GM21360 (cell line): ENCODE measurements around the gene SLBP.

Source experiments
- ATAC-seq: cut with Tn5 transposase; IDR thresholded peaks from one replicate; pipeline ENCODE4 v1.9.1; 2021; ENCODE audit warnings: mild to moderate bottlenecking, moderate library complexity; ENCODE audit not compliant: unreplicated experiment

SLBP gene

DNA sequence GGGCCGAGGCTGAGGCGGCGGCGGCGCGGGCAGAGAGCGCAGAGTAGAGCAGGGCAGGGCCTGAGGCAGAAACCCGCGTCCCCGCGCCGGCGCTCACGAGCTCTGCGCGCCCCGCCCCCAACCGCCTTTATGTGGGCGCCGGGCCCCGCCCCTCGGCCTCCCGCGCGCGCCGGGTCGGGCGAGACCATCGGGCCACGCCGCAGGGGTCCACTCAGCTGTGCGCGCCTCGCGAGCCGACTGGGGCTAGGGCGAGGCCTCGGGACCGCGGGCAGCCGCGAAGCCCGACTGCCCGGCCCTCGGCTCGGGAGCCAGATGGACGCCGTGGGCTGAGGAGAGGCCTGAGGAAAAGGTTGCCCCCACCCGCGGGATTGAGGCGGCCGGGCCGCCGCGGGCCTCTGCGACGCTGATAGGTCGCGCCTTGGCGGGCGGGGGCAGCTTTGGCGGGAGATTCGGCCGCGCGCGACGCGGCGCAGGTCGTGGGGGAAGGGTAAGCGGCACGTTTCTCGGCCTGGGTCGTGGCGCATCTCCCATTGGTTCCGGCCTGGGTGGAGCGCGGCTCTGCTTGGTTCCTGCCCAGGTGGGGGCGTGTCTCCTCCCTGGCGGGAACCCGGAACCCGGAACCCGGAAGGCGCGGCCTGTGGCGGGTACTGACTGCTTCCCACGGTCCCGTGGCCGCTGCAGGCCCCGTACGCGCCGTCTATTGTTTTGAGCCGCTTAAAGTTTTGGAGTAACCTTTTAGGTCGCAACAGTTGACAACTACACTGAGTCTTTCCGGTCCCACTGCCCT lies at the start of gene SLBP:
Gene SLBP, minus strand, starts transcription at position 104 of the 787 bp plus-strand sequence. CDS start 131 bp downstream, outside the sequence.
- peak; percentile 66 for ATAC-seq

DNA sequence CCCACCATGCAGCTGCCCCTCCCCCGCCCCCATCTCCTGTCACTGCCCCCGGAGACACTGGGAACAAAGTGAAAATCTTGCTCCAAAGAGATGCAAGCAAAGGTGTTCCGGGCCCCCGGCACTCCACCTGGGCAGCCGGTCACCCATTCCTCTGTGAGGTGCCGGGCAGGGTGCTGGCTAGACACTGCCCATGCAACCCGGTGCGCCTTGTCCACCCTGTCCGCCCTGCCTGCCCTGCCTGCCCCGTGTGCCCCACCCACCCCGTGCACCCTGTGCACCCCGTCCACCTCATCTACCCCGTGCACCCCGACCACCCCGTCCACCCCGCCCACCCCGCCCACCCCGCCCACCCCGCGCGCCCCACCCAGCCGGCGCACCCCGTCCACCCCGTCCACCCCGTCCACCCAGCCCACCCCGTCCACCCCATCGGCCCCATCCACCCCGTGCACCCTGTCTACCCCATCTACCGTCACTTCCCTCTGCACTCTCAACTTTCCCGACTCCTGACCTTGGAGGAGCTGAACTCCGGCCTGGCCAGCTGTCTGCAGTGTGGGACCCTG lies 49.1 kb upstream of the SLBP start:
- ATAC-seq = no peak

DNA sequence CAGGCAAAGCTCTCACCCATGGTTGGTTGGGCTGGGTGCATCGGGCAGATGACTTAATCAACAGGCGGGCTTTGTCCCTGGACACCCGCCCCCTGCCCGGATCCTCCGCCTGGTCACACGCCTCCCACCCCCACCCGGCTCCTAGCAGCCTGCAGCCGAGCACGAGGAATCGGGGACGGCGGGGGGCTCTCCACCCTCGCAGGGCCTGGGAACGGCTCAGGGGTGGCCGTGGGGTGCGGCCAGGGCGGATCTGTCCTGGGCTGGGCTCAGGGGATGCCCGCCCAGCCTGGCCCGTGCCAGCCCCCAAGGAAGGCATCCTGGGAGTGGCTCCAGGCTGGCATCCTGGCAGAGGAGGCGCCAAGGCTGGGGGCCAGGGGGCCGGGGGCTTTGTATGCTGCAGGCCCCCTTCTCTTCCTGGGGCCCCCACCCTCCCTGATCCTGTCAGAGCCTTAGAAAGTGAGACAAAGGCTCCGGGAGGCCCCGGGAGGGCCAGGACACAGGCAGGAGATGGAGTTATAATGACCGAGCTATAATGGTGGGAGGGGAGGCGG lies 48.5 kb upstream of the SLBP start:
- ATAC-seq = no peak

DNA sequence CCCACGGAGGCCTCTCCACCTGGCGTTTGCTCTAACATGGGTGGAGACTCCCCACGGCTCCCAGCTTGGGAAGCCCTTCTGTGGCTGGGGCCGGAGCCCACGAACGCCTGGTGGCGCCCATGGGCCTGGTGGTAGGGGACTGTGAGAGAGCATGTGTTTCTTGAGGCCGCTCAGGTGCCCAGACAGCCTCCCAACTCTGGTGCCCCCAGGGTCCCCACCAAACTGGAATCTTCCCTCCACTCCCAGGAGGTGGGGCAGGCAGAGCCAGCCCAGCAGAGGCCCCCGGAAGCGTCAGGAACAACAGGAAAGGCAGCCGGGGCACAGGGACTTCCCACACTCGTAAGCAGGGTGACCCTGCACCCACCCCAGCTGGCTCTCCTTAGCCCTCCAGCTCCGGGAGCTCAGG lies 47.7 kb upstream of the SLBP start:
- ATAC-seq = no peak

DNA sequence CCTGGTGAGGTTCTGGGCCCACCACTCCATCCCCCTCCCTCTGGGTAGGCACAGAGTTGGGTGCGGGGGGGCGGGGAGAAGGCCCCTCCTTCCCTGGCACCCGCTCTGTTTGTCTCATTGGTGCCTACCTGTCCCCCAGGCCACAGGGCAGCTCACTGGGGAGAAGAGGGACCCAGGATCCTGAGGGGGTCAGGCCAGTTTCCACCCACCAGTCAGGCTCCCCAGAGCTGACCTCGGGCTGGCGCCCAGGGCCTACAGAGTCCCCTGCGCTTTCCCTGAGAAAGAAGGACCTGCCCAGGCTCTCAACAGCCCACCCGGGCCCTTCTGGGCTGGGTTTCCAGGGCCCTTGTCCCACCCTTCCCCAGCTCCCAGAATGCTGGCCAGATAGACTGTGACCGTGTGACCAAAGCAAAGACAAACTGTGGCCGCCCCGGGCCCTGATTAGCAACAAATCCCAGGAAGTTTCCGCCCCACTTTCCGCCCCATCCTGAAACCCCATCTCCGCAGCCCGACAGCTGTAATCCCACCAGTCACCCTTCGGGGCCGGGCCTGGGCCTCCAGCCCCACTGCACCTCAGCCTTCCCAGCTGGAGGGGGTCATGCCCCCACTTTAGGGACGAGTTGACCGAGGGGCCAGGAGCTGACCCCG lies 47.2 kb upstream of the SLBP start:
- no peak for ATAC-seq

DNA sequence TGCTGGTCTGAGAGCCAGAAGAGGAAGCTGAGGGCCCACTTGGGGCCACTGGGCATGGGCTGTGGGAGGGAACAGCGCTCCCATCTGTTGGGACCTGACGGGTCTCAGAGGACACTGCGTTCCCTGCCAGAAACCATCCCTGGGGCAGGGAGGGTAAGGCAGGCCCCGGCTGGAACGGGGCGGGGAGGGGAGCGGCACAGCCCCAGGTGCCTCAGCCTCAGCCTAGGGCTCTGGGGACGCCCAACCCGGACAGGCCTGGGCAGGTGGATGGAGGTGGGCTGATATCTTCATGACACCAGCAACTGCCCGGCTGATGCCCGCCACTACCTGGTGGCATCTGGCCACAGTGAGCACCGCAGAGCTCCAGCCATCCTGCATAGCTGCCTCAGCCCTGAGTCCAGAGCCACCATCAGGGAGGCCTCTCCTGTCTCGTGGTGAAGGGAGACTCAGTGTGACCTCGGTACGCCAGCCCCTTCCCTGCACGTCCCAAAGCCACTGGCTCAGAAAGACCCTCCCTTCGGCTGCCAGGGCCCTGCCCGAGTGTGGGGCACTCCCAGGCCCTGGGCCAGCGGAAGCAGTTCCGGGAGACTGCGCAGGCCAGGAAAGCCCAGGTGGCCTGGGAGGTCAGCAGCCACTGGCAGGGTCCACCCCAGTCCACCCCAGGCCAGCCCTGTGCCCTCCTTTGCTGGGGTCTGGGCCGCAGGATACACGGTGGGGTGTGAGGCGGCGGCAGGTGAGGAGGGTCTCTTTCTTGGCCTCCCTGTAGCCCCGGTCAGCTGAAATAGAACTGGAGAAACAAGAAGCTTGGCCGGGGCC lies 46.4 kb upstream of the SLBP start:
- no peak for ATAC-seq

DNA sequence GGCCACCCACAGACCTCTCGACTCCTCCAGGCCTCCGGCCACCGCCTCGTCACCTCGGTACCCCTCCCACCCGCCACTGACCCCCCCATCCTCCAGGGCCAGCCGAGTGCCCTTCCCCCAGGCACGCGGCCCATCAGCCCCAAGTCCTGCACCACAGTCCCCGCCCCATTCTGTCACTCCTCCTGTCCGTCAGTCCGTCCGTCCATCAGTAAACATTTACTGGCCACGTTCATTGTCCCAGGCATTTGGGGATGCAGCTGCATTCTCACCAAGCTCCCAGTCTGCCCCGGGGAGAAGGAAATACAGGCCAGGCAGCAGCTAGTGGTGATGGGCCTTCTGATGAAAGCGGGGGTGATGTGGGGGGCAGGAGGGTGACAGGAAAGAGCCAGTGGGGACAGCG lies 45.7 kb upstream of the SLBP start:
- no peak for ATAC-seq

DNA sequence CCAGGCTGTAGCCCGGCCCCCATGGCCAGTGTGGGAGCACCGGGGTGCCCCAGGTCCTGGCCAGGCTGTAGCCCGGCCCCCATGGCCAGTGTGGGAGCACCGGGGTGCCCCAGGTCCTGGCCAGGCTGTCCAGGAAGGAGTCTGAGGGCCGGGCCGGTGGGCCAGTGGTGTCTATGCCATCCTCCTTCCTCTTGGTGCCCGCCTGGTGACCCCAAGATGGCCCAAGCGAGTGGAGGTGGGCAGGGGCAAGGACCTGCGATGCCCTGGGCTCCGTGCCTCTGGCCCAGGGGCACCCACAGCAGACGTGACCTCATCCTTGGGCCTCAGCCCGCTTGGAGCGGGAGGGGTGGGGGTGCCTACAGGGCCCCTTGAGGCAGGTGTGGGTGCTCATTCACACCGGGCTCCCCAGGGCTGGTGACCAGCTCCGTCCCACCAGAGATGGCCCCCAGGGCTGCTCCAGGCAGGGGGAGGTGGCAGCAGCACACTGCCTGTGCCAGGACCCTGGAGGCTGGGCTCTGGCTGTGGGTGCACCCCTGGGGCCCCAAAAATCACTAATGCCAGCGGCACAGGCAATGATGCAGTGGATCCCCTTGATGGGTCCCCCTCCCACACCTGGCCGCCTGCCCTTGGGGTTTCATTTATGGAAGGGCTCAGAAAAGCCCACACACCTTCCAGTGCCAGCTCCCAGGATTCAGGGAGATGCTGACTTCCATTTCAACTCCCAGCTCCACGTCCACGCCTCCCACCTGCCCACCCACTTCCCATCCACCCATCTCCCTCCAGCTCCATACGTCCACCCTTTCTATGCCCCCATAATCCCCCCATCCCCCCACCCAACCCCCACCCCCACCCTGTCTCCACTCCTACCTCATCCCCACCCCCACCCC lies 45.0 kb upstream of the SLBP start:
- no peak for ATAC-seq

DNA sequence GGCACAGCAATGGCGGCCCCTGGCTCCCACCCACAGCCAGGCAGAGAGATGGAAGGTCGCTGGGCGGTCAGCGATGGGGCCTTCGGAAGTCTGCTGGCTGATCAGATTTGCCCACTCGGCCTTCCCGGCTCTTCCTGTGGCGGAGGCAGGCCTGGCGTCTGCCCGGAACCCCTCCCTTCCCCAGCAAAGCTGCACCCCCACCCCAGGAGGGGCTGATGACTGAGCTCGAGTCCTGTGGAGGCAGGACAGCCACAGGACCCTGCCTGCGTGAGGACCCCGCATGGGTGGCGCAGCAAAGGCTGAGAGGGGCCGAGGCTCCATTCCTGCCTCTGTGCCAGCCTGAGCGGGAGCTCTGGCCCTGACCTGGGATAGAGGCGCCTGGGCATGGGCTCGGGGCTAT lies 44.0 kb upstream of the SLBP start:
- no peak for ATAC-seq

DNA sequence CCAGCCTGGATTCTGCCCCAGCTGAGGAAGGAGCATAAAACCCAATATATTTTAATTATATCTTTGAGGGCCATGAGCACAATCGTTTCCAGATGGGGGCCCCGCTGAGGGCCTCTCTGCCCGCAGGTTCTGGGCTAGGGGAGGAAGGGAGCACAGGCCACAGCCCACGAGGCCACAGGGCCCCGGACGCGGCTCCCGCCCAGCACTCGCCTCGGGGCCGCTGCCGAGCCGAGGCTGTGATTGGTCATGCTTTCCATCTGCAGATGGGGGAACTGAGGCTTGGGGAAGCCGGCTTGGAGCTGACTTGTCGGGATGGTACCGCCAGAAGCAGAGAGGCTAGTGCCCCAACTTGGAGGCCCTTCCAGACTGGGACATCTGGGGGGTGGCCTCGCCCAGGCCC lies 43.2 kb upstream of the SLBP start:
- ATAC-seq = no peak

DNA sequence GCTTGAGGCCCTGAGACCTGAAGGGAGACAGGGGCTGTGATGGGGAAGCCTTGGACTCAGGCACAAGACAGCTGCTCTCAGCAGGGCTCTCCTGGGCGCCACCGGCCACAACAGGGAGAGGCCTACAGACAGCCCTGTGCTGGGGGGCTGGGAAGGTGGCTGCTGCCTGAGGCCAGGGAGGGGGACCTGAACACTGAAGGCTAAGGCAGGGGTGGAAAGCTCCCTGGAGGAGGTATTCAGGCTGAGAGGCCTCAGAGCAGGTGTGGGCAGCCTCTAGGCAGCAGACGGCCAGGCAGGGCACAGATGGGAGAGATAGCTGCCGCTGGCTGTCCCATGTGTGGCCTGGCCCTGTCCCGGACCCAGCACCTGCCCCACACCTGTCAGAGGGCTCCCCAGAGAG lies 42.2 kb upstream of the SLBP start:
- ATAC-seq = no peak

DNA sequence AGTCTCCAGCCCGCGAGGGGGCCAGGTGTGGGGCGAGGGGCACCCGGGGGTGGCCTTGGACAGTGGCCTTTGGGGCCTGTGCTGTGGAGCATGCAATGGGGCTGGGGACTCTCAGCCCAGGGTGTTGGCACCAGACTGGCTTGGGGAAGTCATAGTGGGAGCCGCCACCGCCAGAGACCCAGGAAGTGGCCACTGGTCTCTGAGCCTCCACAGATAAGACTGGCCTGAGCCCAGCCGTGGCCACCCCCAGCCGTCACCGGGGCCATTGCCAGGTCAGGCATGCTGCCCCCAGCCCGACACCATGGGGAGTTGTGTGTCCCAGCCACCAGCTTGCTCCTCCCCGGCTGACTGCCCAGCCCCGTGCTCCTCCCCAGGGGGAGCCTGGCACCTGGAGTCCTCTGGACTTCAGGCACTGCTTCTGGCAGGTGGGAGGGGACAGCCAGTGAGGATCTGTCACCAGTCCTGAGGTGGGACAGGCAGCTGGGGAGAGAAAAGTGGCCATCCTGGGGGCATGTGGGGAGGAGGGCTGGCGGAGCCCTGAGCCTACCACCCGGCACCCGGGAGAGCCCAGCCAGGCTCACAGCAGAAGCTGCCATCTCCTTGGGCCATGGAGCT lies 41.7 kb upstream of the SLBP start:
- no peak for ATAC-seq

DNA sequence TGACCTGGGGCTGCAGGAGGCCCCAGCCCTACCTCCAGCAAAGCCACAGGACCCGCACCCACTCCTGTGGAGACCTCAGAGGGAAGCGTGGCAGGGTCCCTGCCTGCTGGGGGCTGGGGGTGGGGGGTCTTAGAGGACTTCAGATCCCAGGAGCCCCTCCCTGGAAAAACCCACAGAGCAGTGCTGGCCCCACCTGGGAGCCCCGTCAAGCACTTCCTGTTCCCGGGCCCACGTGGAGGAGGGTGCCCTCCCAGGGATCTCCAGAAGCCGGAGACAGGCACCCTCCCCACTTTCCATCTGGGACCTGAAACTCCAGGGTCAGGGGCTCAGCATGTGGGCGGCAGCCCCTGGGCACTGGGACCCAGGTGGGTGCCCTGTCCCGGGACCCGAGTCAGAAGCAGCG lies 41.2 kb upstream of the SLBP start:
- no peak for ATAC-seq

DNA sequence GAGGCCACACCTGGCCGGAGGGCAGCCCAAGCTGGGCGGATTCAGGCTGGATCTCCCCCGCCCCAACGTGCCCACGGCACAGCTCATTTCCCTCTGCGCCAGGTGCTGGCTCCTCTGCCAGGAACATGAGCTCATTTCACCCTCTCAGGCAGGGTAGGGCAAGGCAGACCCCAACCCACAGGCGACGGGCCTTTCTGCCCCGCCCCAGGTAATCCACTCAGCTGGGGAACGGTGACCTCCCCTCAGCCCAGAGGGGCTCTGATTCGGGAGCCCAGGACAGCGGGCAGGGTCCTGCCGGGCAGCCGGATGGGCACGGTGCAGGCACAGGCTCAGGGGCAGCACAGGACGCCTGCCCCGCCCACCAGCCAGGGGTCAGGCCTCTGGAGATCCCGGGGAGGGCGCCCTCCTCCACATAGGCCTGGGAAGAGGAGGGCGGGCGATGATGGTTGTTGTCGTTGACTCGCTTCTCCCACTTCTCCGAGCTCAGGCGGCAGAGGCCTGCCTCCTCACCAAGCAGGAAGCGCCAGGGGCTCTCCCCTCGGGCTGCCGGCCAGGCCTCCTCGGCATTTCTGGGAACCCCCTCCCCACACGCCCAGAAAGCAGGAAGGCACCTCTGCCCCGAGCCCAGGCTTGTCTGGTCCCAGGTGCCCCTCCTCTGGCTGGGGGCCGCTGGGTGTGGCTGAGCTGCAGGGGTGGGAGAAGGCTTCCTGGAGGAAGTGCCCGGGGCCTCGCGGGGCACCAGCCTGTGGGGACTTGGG lies 40.3 kb upstream of the SLBP start:
- no peak for ATAC-seq

DNA sequence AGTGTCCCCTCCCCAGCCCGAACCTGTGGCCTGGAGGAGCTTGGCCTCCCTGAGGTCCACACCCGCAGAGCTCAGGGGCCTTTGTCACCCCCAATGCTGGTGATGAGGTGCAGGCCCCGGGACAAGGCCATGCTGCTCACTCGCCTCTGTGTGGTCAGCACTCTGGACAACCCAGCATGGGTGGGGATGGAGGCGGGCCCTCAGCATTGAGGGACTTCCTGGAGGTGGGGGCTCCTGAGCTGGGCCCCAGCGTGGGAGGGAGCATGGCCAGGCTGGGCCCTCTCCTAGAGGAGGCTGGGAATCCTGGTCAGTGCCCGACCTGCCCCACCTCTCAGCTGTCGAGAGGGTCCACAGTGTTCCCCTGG lies 39.8 kb upstream of the SLBP start:
- ATAC-seq = no peak

DNA sequence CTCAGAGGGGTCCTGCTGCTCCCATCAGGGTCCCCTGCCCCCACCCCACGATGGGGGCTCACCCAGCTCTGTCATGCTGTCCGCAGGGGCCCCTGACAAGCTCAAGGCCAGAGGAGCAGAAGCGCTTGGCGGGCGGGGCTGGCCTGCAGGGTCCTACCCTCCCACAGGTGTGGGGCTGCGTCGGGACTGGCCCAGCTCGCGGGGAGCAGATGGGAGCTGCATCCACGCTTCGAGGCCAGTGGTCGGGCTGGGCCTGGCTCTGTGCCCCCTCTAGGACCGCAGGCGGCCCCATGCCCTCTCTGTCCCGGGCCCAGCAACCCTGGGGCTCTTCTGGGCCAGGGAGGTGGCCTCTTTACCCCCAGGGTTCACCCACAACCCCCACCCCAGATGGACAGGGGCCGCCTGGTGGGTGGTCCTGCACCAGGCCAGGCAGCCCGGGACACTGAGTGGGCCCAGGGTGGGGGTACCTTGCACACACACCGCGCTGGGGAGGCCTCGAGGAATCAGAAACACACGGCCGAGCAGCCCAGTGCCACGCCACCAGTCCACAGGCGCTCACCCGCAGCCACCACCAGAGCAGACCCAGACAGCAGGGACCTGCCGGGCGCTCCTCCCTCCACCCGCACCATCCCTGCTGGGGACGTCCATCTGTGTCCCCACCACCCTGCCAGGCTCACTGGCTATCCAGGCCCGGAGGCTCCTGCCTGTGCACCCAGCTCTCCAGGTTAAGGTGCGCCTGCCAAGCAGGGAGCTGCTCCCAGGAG lies 39.2 kb upstream of the SLBP start:
- no peak for ATAC-seq

DNA sequence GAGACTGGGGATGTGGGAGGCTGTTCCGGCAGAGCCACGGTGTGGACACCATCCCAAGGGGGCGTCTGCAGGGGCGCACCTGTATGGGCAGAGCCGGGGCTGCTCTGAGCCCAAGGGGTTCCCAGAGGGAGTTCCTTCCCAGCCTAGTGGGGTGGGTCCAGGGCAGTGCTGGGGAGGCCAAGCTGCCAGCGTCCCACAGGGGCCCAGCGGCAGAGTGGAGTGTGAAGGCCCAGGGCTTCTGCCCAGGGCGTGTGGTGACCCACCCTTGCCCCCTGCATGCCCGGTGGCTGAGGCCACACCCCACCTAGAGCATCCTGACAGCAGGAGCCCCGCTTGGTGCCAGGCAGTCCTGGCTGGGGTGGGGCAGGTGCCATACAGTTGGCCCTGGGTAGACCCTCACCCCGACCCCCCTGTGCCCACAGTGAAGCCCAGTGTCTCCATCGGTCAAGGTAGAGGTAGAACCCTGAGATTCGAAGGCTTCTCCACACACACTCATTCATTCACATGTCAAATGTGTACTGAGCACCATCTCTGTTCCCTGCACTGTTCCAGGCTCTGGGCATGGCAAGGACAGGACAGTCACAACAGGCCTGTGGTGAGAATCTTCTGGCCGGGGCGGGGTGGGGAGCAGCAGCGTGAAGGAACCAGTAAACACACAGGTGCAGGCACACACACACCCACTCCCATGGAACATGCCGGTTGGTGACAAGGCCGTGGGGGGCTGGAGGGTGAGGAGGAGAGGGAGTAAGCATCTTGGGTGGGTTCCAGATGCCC lies 38.4 kb upstream of the SLBP start:
- no peak for ATAC-seq

DNA sequence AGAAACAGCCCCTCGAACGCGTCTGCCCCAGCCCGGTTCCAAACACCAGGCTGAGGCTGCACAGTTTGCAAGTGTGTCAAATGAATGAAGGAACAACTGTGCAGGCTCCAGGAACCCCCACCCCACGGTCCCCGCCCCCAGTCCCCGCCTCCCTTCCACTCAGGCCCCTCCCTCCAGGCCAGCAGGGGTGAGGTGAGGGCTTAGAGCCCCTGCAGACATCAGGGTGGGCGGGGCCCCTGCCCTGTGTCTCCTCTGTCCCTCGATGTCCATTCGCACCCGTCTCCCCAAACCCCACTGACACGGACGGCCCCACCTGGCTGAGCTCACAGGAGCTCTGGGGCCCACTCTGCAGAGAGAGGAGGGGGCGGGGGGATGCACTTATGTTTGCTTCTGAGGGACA lies 37.7 kb upstream of the SLBP start:
- ATAC-seq = no peak
